Measurements from ENCODE around the gene NR1H3.

NR1H3 gene

DNA sequence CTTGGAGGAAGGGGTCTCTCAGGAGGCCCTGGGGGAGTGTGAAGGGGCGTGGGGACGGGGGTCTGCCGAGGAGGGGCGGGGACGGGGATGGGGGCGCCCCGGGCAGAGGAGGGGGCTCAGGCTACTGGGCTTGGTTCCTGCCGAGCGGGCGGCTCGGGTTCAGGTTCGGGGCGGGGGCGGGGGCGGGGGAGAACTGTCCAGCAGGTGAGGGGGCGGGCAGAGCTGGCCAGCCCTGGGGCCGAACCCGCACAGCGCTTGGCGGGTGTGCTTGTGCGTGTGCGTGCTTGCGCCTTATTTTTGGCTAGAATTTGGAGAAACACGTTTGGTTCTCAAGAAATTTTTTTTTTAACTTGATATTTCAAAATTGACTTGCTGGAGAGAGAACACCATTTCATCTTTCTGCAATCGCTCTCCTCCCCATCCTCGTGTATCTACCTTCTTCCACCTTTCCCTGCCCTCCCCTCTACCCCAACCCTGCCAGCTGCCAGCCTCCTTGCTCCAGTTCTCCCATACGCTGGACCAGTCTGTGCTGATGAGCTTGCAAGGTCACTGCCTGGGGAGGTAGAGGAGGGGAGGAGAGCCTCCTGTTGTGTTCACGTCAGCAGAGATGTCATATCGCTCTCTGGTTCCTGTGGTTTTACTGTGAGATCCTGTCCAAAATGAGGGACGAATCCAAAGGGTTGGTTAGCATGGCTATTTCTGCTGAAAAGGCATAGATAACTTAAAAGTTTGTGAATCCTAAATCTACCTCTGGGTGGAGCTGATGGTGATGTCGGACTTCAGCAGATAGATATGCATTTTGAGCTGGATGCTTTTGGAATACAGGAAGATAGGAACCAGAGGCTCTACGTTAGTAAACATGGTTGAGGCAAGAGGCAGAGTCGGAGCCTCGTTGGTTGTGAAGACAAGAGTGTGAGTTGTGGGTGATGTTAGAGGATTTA lies 12.8 kb downstream of the NR1H3 start:
- peak; percentile 59 for DNase-seq

DNA sequence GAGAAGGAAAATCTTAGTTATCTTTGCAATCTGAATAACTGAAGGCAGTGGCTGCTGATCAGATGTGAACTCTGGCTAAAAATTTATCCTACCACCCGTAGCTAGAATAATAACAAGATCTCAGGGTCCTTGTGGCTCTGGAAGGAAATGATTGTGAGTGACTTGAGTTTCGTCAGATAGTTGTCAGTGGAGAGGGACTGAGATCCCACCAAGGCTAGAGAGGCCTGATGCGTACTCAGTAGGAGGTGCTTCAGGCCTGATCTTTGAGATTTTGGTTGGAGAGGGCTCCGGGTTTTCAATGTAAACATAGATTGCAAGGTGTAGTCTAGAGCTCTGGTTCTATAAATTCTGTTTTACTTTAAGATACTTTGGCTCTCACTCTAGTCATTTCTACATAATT lies 13.5 kb downstream of the NR1H3 start:
- no peak for DNase-seq

DNA sequence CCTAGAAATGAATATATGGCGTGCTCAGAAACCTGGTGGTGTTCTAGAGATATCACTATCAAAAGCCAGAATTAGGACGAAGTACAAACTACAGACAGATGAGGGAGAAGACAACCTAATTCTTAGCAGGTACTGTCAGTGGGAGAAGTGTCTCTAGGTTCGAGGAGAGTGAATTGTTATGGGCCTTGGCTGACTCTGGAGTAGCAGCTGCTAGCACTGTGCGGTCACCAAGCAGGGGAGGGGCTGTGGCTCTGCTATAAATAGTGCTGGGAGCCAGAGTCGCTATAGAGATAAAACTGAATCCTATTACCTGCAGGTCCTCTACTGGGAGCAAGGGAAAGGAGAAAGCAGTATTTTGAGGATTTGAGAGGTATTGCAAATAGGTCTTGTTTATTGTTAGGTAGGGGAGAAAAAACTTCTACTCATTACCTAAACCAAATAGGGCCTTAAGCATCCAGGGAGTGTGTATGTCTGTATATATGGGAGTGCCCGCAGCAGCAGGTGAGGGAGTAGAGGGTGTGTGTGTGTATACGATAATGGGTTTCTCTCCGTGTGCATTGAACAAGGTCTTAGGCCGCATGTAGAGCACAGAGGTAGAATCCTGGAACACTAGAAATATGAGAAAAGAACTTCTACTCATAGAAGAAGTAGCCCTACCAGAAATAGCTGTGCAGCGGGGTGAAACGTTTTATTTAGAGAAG lies 14.3 kb downstream of the NR1H3 start:
- peak; percentile 14 for DNase-seq

DNA sequence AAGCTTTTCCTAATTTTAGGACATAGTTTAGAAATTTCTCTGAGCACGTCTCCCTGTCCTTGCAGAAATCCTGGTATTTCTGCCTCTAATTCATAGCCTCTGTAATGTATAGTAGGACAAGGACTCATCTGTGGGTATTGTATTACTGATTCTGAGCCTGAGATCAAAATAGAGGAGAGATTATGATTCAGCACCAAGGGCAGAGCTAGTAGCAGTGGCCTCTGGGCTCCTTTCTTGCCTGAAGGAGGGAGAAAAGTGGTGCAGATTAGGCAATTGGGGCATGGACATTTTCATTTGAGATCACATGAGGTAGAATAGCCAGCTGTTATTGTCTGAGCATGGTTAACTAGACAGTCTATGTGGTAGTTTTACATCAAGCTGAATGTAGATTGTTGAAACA lies 14.9 kb downstream of the NR1H3 start:
- no peak for DNase-seq

DNA sequence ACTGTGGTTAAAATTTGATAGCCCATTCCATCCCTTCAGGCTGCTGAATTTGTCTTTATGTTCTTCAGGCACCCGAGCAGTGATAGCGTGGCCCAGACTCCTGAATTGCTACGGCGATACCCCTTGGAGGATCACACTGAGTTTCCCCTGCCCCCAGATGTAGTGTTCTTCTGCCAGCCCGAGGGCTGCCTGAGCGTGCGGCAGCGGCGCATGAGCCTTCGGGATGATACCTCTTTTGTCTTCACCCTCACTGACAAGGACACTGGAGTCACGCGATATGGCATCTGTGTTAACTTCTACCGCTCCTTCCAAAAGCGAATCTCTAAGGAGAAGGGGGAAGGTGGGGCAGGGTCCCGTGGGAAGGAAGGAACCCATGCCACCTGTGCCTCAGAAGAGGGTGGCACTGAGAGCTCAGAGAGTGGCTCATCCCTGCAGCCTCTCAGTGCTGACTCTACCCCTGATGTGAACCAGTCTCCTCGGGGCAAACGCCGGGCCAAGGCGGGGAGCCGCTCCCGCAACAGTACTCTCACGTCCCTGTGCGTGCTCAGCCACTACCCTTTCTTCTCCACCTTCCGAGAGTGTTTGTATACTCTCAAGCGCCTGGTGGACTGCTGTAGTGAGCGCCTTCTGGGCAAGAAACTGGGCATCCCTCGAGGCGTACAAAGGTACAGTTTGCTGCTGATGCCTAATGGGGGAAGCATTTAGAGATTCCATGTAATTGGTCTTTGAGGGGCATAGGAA lies 16.9 kb downstream of the NR1H3 start:
- DNase-seq: no peak

DNA sequence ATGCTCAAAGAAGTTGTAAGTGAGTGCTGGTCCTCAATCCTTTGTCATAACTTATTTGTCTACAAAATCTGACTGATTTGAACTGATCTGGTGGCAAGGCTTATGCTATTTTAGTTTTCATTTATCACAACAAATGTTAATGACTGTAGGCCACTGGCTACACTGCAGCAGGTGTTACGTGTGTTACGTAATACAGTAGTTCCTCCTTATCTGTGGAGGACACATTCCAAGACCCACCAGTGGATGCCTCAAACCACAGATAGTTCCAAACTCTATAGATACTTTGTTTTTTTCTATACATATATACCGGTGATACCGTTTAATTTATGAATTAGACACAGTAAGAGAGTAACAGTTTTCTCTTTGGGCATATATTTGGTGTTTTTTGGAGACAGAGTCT lies 19.1 kb downstream of the NR1H3 start:
- DNase-seq: no peak

DNA sequence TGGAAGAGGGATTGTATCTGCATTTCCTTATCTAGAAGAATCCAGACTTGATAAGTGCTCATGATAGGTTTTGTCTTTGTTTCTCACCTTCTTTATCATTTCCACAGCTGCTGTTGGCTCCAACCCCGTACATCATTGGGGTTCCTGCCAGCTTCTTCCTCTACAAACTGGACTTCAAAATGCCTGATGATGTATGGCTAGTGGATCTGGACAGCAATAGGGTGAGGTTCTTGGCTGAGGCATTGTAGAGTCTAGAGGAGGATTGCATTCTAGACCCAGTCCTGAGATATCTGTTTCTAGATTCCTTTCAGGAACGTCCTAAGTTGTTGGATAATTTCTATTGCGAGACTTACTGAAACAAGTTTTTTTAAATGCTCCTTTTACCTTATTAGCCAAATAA lies 20.3 kb downstream of the NR1H3 start:
- DNase-seq: no peak

DNA sequence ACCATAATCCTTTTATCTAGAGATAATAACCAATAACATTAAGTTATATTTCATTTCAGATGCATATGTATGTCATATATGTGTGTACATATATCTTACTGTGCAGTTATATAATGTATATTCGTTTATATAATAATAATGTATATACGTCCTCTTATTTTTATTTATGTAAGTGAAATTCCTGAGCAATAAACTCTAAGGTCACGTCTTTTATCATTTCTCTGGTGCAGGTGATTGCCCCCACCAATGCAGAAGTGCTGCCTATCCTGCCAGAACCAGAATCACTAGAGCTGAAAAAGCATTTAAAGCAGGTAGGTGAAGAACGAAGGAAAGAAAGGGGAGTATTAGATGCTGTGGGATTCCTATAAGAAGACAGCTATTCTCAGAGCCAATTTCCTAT lies 21.0 kb downstream of the NR1H3 start:
- no peak for DNase-seq

DNA sequence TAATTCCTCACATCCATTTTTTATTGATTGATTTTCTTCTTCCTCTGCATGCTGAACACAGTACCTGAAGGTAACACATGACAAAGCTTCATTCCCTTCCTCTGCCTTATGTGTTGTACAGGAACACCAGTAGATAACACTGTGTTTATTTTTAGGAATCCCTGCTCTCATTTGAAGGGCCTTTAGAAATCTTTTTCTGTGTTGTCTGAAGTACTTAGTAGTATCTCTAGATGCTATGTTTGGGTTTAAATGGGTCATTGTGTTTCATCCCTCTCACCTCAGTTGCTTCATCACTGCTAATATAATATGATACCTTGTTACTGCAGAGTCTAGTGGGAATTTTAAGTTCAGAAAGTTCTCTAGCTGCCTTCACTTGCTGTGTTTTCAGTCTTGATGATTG lies 22.3 kb downstream of the NR1H3 start:
- no peak for DNase-seq

DNA sequence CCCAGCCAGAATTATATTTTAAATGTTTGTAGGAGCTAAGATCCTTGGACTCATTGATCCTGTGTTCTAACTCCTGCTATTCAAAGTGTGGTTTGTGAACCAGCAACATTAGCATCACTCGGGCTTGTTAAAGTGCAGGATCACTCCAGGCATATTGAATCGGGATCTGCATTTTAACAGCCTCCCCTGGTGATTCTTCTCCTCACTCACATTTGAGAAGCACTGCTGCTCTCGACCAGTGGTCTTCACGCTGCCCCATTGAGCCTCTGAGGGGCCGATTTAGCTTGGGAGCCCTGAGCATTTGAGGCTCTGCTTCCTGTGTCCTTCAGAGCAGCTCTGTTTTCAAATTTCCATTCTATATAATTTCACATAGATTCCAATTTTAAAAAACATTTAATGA lies 23.1 kb downstream of the NR1H3 start:
- DNase-seq: no peak

DNA sequence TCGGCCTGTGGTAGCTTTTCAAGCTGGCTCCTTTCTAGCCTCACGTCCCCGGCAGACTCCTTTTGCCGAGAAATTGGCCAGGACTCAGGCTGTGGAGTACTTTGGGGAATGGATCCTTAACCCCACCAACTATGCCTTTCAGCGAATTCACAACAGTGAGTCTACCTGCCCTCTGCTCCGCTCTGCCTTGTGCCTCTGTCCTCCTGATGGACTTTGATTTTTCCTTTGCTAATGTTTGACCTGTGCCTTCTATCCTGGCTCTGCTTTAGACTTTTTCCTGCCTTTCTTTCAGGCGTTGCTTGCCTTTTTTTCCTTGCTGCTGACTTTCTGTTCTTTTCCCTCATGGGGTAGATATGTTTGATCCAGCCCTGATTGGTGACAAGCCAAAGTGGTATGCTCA lies 24.7 kb downstream of the NR1H3 start:
- no peak for DNase-seq

DNA sequence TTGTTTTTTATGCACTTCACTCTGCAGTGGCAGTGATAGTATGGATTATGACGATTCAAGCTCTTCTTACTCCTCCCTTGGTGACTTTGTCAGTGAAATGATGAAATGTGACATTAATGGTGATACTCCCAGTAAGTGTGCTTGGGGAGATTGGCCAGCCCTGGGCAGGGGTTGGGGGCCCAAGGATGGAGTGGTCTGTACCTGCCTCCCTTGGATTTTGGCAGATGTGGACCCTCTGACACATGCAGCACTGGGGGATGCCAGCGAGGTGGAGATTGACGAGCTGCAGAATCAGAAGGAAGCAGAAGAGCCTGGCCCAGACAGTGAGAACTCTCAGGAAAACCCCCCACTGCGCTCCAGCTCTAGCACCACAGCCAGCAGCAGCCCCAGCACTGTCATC lies 26.4 kb downstream of the NR1H3 start:
- no peak for DNase-seq

DNA sequence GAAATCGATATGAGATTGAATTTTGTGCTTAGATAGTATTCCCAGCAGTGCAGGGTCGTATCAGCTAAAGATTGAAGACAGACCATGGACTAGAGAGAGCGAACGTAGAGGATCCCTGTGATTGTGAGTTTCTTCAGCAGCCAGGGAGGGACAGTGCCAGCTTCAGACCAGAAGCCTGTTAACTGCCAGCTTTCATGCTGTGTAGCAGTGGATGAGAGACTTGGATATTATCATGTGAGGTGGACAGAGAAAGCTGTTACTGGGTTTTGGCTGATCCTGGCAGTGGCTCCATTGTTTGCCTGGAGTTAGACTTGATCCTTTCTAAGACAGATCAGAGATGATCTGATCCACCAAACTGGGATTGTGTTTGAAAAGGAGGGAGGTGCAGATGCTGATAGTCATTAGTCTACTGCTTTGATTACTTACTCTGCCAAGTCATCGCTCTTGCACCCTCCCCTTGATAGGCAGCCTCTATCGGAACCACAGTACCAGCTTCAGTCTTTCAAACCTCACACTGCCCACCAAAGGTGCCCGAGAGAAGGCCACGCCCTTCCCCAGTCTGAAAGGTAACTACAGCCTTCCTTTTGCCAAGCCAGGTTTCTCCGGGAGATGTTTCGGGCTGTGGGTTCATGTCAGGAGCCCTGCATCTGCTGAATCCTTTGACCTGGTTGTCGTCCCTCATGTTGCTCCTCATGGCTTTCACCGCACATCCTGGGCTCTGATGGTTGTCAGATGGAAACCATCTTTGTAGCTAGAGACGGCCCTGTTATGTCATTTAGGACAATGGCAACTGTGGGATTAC lies 28.4 kb downstream of the NR1H3 start:
- no peak for DNase-seq

DNA sequence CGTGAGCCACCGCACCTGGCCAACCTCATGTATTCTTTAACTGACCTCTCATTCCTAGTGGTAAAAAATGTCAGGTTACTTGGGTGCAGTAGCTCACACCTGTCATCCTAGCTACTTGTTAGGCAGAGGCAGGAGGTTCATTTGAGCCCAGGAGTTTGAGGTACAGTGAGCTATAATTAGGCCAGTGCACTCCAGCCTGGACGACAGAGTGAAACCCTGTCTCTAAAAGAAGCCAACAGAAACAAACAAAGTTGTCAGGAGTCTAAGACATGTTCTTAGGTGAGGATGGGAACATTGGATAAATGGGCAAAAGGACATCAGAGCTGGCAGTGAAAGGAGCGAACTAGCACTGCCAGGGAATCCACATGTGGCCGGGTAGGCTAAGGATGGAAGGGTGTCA lies 30.3 kb downstream of the NR1H3 start:
- no peak for DNase-seq

DNA sequence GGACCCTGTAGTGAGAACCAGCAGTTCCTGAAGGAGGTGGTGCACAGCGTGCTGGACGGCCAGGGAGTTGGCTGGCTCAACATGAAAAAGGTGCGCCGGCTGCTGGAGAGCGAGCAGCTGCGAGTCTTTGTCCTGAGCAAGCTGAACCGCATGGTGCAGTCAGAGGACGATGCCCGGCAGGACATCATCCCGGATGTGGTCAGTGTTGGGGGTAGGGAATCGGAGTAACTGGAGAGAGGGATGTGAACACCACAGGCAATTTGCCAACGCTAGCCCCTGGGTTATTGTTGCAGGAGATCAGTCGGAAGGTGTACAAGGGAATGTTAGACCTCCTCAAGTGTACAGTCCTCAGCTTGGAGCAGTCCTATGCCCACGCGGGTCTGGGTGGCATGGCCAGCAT lies 32.1 kb downstream of the NR1H3 start:
- DNase-seq: no peak

DNA sequence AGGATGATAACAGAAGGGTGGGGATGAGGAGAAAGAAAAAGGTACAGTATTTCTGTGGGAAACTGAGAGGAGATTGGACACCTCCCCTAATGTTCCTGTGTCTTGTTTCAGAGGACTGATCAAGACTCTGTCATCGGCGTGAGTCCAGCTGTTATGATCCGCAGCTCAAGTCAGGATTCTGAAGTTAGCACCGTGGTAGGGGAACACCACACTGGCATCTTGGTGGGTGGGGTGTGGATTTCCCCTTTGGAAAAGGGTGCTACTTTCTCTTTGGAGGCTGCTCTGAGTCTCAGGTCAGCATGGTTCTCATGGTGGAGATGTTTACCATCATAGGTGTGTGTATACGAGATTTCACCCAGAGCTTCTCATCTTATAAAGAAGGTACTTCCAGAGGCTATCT lies 37.6 kb downstream of the NR1H3 start:
- no peak for DNase-seq

DNA sequence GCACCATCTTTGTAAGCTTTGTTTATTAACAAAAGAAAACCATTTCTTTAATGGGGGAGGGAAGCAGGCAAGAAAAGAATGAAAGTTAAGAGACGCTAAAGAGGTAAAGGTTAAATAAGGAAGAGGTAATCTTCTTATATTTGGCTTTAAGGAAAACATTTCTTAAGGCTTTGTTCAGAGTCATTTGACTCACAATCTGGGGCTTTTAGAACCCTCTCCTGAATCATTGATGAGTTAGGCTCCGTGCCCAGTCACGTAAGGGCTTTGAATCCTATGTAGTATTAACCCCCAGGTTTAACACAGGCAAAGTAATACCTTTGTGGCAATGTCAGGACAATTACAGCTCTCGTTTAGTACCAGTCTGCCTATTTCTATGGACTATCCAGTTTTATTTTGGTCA lies 38.2 kb downstream of the NR1H3 start:
- DNase-seq: no peak

DNA sequence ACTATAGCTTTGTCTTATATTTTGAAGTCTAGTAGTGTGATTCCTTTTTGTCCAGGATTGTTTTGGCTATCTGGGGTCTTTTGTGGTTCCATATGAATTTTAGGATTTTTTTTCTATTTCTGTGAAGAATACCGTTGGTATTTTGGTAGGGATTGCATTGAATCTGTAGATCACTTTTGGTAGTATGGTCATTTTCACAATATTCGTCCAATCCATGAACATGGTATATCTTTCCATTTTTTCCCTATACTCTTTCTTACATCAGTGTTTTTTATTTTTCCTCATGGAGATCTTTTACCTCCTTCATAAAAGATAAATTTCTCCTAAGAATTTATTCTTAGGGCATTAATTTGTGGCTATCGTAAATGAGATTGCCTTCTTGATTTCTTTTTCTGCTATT lies 41.3 kb downstream of the NR1H3 start:
- no peak for DNase-seq

DNA sequence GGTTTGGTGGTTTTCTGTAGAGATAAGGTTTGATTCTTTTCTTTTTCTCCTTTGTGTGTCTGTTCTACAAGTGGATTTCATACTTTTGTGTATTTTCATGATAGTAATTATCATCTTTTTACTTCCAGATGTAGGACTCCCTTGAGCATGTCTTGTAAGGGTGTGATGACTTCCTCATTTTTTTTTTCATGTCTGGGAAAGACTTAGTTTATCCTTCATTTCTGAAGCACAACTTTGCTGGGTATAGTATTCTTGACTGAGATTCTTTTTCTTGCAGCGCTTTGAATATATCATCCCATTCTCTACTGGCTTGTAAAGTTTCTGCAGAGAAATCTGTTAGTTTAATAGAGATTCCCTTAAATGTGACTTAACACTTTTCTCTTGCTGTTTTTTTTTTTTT lies 45.1 kb downstream of the NR1H3 start:
- no peak for DNase-seq

DNA sequence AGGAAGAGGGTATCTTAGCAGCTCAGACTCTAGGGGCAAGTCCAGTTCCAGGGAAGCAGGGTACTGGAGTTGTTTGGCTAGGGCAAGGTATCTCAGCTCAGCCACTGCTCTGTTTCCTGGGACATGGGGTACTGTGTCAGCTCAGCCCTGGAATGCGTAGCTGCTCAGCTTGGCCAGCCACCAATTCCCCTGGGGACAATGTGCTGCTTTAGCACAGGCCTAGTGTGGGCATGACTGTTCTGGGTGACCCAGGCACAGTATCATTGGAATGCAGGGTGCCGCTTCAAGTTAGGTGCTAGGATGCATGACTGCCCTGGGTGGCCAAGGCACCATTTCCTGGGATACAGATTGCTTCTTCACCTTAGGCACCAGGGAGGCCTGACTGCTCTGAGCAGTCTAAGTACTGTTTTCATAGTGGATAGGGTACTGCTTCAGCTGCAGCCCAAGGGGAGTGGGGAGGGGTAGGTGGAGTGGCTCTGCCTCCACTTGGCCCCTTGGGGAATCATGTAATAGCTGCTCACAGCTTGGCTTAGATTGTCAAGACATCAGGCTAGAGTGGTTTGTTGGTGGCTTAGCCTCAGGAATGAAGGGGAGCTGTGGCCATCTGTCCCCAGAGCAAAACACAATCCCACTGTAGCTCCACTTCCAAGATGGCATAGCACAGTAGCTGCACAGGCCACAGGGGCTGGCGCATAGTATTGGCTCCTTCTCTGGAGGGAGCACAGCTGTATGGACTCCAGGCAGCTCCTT lies 48.1 kb downstream of the NR1H3 start:
- DNase-seq: peak; percentile 9

DNA sequence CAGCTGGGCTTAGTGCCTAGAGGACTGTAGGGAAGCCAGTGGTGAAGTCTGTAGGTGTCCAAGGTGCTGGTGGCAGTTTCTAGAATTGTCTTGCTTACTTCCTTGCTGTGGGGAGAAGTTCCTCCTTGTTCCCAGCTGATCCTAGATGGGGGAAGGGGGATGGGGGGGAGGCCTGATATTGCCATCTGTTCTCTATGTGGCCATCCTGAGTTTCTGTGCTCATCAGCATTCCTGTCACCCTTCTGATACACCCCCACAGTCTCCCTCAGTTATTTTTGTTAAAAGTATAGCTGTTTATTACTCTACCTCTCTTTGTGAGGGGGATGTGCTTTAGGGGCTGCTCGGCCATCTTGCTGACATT lies 48.7 kb downstream of the NR1H3 start:
- no peak for DNase-seq

Measured in retina (tissue), 1 donor.